ENCODE measurements around the gene PTPRT. TPM values are rescaled to one million over a fixed set of nuclear protein-coding genes. Genes with fewer than 3 reads are reported as not detected.

PTPRT gene
- total and polyA plus RNA-seq, 7 donors = under 0.01 to 0.09 (median 0.03) TPM; not detected in 1

GRCh38 chr20:42474646-42475045 lies 715.1 kb downstream of the PTPRT start:
- ATAC-seq (no peak), DNase-seq (no peak)

GRCh38 chr20:42472198-42472597 lies 717.5 kb downstream of the PTPRT start:
- Histone ChIP-seq H3K4me3 (no peak overlapping the region), H3K4me1 (no peaks in the 10 kb centered on the region), H3K27me3 (ENCODE audit: insufficient read depth in 3 of 3, low read length in 2 of 3) (no peaks in the 10 kb centered on the region), H3K9me3 (no peaks in the 10 kb centered on the region), H3K27ac (no peak overlapping the region), H3K36me3 (ENCODE audit: insufficient read depth in 1 of 2, low read depth in 1 of 2) (no peaks in the 10 kb centered on the region)
- intact Hi-C loops (cut with DNase I) = no loop called here
- 92 to 96% (median 95%) methylated on average over 19 of the region's 19 CpGs for WGBS, 3 donors
- DNase-seq = no peak
- TF ChIP-seq, protein P1, sequence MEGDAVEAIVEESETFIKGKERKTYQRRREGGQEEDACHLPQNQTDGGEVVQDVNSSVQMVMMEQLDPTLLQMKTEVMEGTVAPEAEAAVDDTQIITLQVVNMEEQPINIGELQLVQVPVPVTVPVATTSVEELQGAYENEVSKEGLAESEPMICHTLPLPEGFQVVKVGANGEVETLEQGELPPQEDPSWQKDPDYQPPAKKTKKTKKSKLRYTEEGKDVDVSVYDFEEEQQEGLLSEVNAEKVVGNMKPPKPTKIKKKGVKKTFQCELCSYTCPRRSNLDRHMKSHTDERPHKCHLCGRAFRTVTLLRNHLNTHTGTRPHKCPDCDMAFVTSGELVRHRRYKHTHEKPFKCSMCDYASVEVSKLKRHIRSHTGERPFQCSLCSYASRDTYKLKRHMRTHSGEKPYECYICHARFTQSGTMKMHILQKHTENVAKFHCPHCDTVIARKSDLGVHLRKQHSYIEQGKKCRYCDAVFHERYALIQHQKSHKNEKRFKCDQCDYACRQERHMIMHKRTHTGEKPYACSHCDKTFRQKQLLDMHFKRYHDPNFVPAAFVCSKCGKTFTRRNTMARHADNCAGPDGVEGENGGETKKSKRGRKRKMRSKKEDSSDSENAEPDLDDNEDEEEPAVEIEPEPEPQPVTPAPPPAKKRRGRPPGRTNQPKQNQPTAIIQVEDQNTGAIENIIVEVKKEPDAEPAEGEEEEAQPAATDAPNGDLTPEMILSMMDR (IDR thresholded peaks at IDR 0.05) = no peak
- no peak for ATAC-seq

More at GRCh38 chr20:42474646-42475045, 715.1 kb downstream of the PTPRT start:
- intact Hi-C loops (cut with DNase I) = no loop called here
- no peak overlapping the region for H3K4me3 ChIP-seq
- H3K9me3 ChIP-seq = no peaks in the 10 kb centered on the region
- no peaks in the 10 kb centered on the region for H3K36me3 ChIP-seq (ENCODE audit: insufficient read depth in 1 of 2, low read depth in 1 of 2)
- H3K27ac ChIP-seq = no peak overlapping the region
- TF ChIP-seq, protein P1 (IDR thresholded peaks at IDR 0.05) = no peak
- 28 to 37% (median 34%) methylated on average over 6 of the region's 6 CpGs for WGBS, 3 donors
- H3K4me1 ChIP-seq = no peaks in the 10 kb centered on the region
- H3K27me3 ChIP-seq (ENCODE audit: insufficient read depth in 3 of 3, low read length in 2 of 3) = no peaks in the 10 kb centered on the region

DNA sequence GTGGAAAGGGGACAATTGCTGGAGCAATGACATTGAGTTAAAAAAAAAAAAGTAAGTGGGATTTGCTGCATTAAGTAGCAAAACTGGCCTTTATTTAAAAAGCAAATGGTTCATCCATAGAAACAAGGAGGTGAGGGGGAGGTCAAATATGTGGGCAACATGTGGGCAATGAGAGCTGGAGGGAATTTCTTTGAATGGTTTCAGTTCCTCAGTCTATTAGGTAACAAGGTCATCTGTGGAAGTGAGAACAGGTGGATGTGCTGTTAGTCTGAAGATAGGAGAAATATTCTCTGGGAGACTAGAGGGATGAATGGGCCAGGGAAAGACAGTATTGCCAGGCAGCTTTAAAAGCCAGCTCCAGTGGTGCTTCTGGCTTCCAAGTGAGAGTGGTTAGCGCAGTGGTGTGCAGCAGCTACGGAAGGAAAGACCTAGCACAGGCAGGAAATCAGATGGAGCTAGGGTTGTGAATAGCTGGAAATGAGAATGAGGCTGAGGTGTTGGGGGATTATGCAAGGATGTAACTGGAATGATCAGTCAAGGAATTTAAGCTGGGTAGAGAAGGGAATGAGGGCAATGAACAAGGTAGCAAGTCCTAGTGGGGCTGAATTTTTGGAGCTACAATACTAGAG lies 727.6 kb downstream of the PTPRT start:
- H3K27ac ChIP-seq = no peak overlapping the region
- no peaks in the 10 kb centered on the region for H3K36me3 ChIP-seq (ENCODE audit: insufficient read depth in 1 of 2, low read depth in 1 of 2)
- intact Hi-C loops (cut with DNase I) = no loop called here
- no peaks in the 10 kb centered on the region for H3K4me1 ChIP-seq
- TF ChIP-seq, protein P1 (IDR thresholded peaks at IDR 0.05) = no peak
- no peak for DNase-seq
- WGBS, 3 donors = 58 to 70% (median 63%) methylated on average over 2 of the region's 2 CpGs
- no peak for ATAC-seq
- no peaks in the 10 kb centered on the region for H3K27me3 ChIP-seq (ENCODE audit: insufficient read depth in 3 of 3, low read length in 2 of 3)
- H3K9me3 ChIP-seq = no peaks in the 10 kb centered on the region
- no peak overlapping the region for H3K4me3 ChIP-seq

- no peaks in the 10 kb centered on the region for H3K36me3 ChIP-seq (ENCODE audit: insufficient read depth in 1 of 2, low read depth in 1 of 2)
- intact Hi-C loops (cut with DNase I) = no loop called here
- DNase-seq (no peak), ATAC-seq (no peak)
- WGBS, 3 donors = 51 to 66% (median 58%) methylated on average over 2 of the region's 2 CpGs
- H3K9me3 ChIP-seq = no peaks in the 10 kb centered on the region
- no peaks in the 10 kb centered on the region for H3K4me1 ChIP-seq
- H3K27me3 ChIP-seq (ENCODE audit: insufficient read depth in 3 of 3, low read length in 2 of 3) = no peaks in the 10 kb centered on the region
- H3K27ac ChIP-seq = no peak overlapping the region
- TF ChIP-seq, protein P1 (IDR thresholded peaks at IDR 0.05) = no peak
- no peak overlapping the region for H3K4me3 ChIP-seq
These were observed 728.4 kb downstream of the PTPRT start for GRCh38 chr20:42461291-42461690.

GRCh38 chr20:42447270-42447669 lies 742.4 kb downstream of the PTPRT start:
- TF ChIP-seq, protein P1 (IDR thresholded peaks at IDR 0.05) = no peak
- no peaks in the 10 kb centered on the region for H3K9me3 ChIP-seq
- no peak overlapping the region for H3K27ac ChIP-seq
- intact Hi-C loops (cut with DNase I) = no loop called here
- ATAC-seq = no peak
- 67 to 80% (median 69%) methylated on average over 2 of the region's 2 CpGs for WGBS, 3 donors
- no peaks in the 10 kb centered on the region for H3K27me3 ChIP-seq (ENCODE audit: insufficient read depth in 3 of 3, low read length in 2 of 3)
- H3K4me1 ChIP-seq = no peaks in the 10 kb centered on the region
- H3K4me3 ChIP-seq = no peak overlapping the region
- no peak for DNase-seq
- H3K36me3 ChIP-seq (ENCODE audit: insufficient read depth in 1 of 2, low read depth in 1 of 2) = no peaks in the 10 kb centered on the region
